ENCODE results near the gene SAMD10.

- TF ChIP-seq CTCF (IDR thresholded peaks at IDR 0.05): no peak
- TF ChIP-seq POLR2A (IDR thresholded peaks at IDR 0.05): no peak
Observed at GRCh38 chr20:63970714-63971431, 8.6 kb downstream of the SAMD10 start.

Measured in esophagus squamous epithelium (tissue), 4 donors.